ENCODE measurements around the gene POTEJ. TPM values are rescaled to one million over a fixed set of nuclear protein-coding genes. Genes with fewer than 3 reads are reported as not detected.
"Not testable (repeated sequence)": the region's sequence is repeated elsewhere in the genome, so short reads cannot be mapped to it uniquely, and the experiment has no call there.

Gene POTEJ
- total RNA-seq, result 1.1 and 4.1 TPM in 2 replicates
- polyA plus RNA-seq, result 0.59 and 0.70 TPM in 2 replicates

- H3K27me3 ChIP-seq; H3K4me3 ChIP-seq; H3K9me3 ChIP-seq (ENCODE audit: low read depth); H3K4me1 ChIP-seq (ENCODE audit: low read depth); H3K27ac ChIP-seq; H3K36me3 ChIP-seq; DNase-seq (ENCODE audit: low read depth in 1 of 2, low spot score in 1 of 2): not testable (repeated sequence)
Observed at GRCh38 chr2:130611140-130611539, at the start of gene POTEJ. Gene POTEJ, plus strand, starts transcription at chr2:130611440. Its CDS starts 93 bp downstream, at chr2:130611533.

- H3K4me3 ChIP-seq; H3K36me3 ChIP-seq; H3K27ac ChIP-seq; H3K27me3 ChIP-seq; DNase-seq (ENCODE audit: low read depth in 1 of 2, low spot score in 1 of 2); H3K9me3 ChIP-seq (ENCODE audit: low read depth); H3K4me1 ChIP-seq (ENCODE audit: low read depth): not testable (repeated sequence)
Observed at GRCh38 chr2:130566165-130566564, 45.1 kb upstream of the POTEJ start.

GRCh38 chr2:130571929-130572328, 39.3 kb upstream of the POTEJ start:
- H3K27me3 ChIP-seq; H3K27ac ChIP-seq; H3K9me3 ChIP-seq (ENCODE audit: low read depth); H3K36me3 ChIP-seq; DNase-seq (ENCODE audit: low read depth in 1 of 2, low spot score in 1 of 2); H3K4me1 ChIP-seq (ENCODE audit: low read depth); H3K4me3 ChIP-seq: not testable (repeated sequence)

- DNase-seq (ENCODE audit: low read depth in 1 of 2, low spot score in 1 of 2), result not testable (repeated sequence)
Observed at GRCh38 chr2:130574230-130574629, 37.0 kb upstream of the POTEJ start.

GRCh38 chr2:130576209-130576784, 34.9 kb upstream of the POTEJ start:
- H3K27me3 ChIP-seq; H3K4me1 ChIP-seq (ENCODE audit: low read depth); DNase-seq (ENCODE audit: low read depth in 1 of 2, low spot score in 1 of 2); H3K9me3 ChIP-seq (ENCODE audit: low read depth); H3K36me3 ChIP-seq; H3K27ac ChIP-seq; H3K4me3 ChIP-seq: not testable (repeated sequence)

More at GRCh38 chr2:130574230-130574629, 37.0 kb upstream of the POTEJ start:
- H3K4me3 ChIP-seq; H3K27ac ChIP-seq; H3K27me3 ChIP-seq; H3K4me1 ChIP-seq (ENCODE audit: low read depth); H3K36me3 ChIP-seq; H3K9me3 ChIP-seq (ENCODE audit: low read depth): not testable (repeated sequence)

GRCh38 chr2:130577559-130577958, 33.7 kb upstream of the POTEJ start:
- H3K9me3 ChIP-seq (ENCODE audit: low read depth); H3K27ac ChIP-seq; H3K36me3 ChIP-seq; H3K27me3 ChIP-seq; H3K4me3 ChIP-seq; DNase-seq (ENCODE audit: low read depth in 1 of 2, low spot score in 1 of 2); H3K4me1 ChIP-seq (ENCODE audit: low read depth): not testable (repeated sequence)

GRCh38 chr2:130579121-130579520, 32.1 kb upstream of the POTEJ start:
- not testable (repeated sequence) for H3K27ac ChIP-seq; H3K9me3 ChIP-seq (ENCODE audit: low read depth); H3K4me1 ChIP-seq (ENCODE audit: low read depth); H3K27me3 ChIP-seq; DNase-seq (ENCODE audit: low read depth in 1 of 2, low spot score in 1 of 2); H3K36me3 ChIP-seq; H3K4me3 ChIP-seq

- not testable (repeated sequence) for H3K27ac ChIP-seq; DNase-seq (ENCODE audit: low read depth in 1 of 2, low spot score in 1 of 2); H3K4me1 ChIP-seq (ENCODE audit: low read depth); H3K4me3 ChIP-seq; H3K9me3 ChIP-seq (ENCODE audit: low read depth); H3K27me3 ChIP-seq; H3K36me3 ChIP-seq
Observed at GRCh38 chr2:130581491-130581890, 29.7 kb upstream of the POTEJ start.

GRCh38 chr2:130582970-130583369, 28.3 kb upstream of the POTEJ start:
- not testable (repeated sequence) for H3K27me3 ChIP-seq; DNase-seq (ENCODE audit: low read depth in 1 of 2, low spot score in 1 of 2); H3K4me1 ChIP-seq (ENCODE audit: low read depth); H3K9me3 ChIP-seq (ENCODE audit: low read depth); H3K36me3 ChIP-seq; H3K27ac ChIP-seq; H3K4me3 ChIP-seq

- not testable (repeated sequence) for H3K4me3 ChIP-seq; DNase-seq (ENCODE audit: low read depth in 1 of 2, low spot score in 1 of 2); H3K4me1 ChIP-seq (ENCODE audit: low read depth); H3K36me3 ChIP-seq; H3K27me3 ChIP-seq; H3K27ac ChIP-seq; H3K9me3 ChIP-seq (ENCODE audit: low read depth)
Observed at GRCh38 chr2:130583582-130583981, 27.7 kb upstream of the POTEJ start.

- H3K27me3 ChIP-seq; DNase-seq (ENCODE audit: low read depth in 1 of 2, low spot score in 1 of 2); H3K4me1 ChIP-seq (ENCODE audit: low read depth); H3K9me3 ChIP-seq (ENCODE audit: low read depth); H3K4me3 ChIP-seq; H3K36me3 ChIP-seq; H3K27ac ChIP-seq: not testable (repeated sequence)
Observed at GRCh38 chr2:130584726-130585125, 26.5 kb upstream of the POTEJ start.

GRCh38 chr2:130588688-130589458, 22.4 kb upstream of the POTEJ start:
- H3K4me3 ChIP-seq; DNase-seq (ENCODE audit: low read depth in 1 of 2, low spot score in 1 of 2); H3K4me1 ChIP-seq (ENCODE audit: low read depth); H3K9me3 ChIP-seq (ENCODE audit: low read depth); H3K27me3 ChIP-seq; H3K36me3 ChIP-seq; H3K27ac ChIP-seq: not testable (repeated sequence)

GRCh38 chr2:130590170-130590841, 20.9 kb upstream of the POTEJ start:
- not testable (repeated sequence) for H3K4me3 ChIP-seq; H3K36me3 ChIP-seq; DNase-seq (ENCODE audit: low read depth in 1 of 2, low spot score in 1 of 2); H3K9me3 ChIP-seq (ENCODE audit: low read depth); H3K4me1 ChIP-seq (ENCODE audit: low read depth); H3K27me3 ChIP-seq; H3K27ac ChIP-seq

GRCh38 chr2:130590842-130591359, 20.3 kb upstream of the POTEJ start:
- not testable (repeated sequence) for H3K4me1 ChIP-seq (ENCODE audit: low read depth); H3K27me3 ChIP-seq; DNase-seq (ENCODE audit: low read depth in 1 of 2, low spot score in 1 of 2); H3K27ac ChIP-seq; H3K9me3 ChIP-seq (ENCODE audit: low read depth); H3K4me3 ChIP-seq; H3K36me3 ChIP-seq
